OCI-M2 (cell line): ENCODE data around the gene B4GALNT4.
"Not testable (repeated sequence)": the region's sequence is repeated elsewhere in the genome, so short reads cannot be mapped to it uniquely, and the experiment has no call there.

Experiments used
- DNase-seq: peaks from one replicate; lab custom pipeline; 2025; ENCODE audit not compliant: unreplicated experiment; lab: John Stamatoyannopoulos, UW

B4GALNT4 gene

DNA sequence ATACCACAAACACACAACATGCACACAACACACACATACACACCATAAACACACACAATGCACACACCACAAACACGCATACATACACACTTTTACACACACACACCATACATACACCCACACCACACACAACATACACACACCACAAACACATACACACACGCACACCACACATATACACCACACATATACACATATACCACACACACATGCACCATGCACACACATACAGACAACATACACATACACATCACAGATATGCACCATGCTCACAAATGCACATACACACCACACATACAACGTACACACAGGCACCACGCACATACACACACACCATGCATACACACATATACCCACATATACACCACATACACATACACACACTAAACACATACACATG lies 11.7 kb upstream of the B4GALNT4 start:
- no peak for DNase-seq

DNA sequence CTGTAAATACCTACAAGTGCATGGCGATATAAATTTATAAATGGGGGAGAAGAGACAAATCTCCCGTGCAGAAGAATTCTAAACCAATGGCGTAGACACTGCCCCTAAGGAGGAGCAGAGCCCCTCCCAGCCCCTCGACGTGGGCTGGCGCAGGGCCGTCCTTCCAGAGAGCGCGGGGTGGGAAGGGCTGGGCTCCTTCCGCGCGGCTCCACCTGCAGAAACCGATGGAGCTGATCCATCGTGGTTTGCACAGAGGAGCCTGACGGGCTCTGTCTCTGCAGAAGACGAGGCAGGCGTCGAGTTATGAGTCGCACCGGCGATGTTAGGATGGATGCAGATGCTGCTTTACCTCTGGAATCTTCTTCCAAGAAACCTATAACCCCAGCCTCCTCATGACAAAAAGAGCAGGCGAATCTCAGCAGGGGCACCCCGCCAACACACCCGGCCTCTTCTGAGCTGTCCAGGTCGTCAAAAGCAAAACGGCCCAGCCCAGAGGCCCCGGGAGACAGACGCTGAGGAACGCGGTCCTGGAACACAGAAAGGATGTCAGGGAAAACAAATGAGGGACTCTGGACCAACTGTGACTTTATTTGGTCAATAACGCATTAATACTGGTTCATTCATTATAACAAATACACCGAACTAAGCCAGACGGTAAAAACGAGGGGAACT lies 11.0 kb upstream of the B4GALNT4 start:
- no peak for DNase-seq

DNA sequence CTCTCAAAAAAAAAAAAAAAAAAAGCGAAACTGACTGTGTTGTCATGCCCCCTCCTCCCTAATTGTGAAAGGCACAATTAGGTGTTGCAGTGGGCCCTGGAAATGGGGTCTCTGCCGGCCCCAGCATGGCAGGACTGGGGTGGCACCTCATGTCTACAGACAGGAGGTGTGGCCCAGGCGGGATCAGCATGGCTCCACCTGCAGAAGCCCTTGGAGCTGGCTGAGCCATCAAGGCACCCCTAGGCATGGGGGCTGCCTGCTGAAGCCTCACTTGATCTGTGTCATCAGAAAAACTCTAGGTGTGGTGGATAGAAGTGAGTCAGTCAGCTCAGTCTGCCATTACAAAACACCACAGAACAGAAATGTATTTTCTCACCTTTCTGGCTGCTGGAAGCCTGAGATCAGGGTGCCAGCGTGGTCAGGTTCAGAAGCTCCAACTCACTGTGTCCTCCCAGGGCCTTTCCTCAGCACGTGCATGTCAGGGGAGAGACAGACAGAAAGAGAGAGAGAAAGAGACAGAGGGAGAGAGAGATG lies 10.1 kb upstream of the B4GALNT4 start:
- no peak for DNase-seq

DNA sequence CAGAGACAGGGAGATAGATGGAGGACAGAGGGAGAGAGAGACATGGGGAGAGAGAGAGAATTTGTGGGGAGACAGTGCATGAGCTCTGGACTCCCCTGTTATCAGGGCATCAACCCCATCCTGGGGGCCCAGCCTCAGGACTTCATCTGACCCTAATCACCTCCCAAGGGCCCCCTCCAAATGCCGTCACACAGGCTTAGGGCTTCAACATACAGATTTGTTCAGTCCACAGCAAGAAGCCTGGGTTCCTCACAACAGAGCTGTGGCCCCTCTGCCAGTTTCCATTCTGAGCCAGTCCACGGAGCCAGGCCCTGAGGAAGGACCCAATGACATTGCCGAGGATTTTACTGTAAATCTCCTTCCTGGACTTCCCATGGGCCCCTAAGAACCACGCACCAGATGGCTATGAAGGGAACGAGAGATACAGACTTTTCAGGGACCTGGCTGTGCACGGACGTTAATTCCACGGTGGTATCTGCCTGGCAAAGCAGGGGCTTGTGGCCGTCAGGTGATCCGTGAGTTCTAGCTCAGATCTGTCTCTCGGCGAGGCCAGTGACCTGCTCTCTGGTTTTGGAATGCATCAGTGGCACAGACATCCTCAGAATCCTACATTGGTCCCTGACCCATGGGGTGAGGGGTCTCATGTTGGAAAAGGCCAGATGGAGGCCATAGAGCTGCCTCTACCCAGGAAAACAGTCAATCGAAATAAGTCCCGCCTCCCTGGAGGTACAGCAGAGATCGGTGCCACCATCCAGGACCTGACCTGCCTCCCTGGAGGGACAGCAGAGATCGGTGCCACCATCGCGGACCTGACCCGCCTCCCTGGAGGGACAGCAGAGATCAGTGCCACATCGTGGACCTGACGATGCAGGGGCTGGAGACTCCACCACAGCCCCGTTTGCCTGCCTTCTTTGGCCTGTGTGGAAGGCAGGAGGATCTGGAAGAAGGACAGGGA lies 8.7 kb upstream of the B4GALNT4 start:
- DNase-seq, result no peak

DNA sequence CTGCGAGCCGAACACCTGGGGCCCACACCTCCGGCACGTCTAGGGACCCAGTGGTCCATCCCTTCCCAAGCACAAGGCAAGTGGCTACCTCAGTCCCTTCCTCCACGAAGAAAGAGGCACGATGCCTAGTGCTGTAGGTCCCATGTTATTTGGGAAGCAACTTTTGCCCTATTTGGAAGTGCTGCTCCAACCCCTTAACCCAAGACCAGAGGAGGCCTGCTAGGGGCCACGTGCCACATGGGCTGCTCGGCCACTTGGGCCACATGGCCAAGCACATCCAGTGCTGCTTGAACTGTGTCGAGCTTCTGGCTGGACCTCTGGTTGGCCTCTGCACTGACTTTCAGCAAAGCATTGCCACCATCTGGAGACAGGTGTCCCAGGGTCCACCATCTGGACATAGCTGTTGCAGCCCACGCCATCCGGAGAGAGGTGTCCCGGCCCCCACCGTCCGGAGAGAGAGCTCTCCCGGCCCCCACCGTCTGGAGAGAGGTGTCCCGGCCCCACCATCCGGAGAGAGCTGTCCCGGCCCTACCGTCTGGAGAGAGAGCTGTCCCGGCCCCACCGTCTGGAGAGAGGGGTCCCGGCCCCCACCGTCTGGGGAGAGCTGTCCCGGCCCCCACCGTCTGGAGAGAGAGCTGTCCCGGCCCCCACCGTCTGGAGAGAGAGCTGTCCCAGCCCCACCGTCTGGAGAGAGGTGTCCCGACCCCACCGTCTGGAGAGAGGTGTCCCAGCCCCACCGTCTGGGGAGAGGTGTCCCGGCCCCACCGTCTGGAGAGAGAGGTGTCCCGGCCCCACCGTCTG lies 6.5 kb upstream of the B4GALNT4 start:
- no peak for DNase-seq

DNA sequence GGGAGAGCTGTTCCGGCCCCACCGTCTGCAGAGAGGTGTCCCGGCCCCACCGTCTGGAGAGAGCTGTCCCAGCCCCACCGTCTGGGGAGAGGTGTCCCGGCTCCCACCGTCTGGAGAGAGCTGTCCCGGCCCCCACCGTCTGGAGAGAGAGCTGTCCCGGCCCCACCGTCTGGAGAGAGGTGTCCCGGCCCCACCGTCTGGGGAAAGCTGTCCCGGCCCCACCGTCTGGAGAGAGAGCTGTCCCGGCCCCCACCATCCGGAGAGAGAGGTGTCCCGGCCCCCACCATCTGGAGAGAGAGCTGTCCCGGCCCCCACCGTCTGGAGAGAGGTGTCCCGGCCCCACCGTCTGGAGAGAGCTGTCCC lies 5.9 kb upstream of the B4GALNT4 start:
- not testable (repeated sequence) for DNase-seq

DNA sequence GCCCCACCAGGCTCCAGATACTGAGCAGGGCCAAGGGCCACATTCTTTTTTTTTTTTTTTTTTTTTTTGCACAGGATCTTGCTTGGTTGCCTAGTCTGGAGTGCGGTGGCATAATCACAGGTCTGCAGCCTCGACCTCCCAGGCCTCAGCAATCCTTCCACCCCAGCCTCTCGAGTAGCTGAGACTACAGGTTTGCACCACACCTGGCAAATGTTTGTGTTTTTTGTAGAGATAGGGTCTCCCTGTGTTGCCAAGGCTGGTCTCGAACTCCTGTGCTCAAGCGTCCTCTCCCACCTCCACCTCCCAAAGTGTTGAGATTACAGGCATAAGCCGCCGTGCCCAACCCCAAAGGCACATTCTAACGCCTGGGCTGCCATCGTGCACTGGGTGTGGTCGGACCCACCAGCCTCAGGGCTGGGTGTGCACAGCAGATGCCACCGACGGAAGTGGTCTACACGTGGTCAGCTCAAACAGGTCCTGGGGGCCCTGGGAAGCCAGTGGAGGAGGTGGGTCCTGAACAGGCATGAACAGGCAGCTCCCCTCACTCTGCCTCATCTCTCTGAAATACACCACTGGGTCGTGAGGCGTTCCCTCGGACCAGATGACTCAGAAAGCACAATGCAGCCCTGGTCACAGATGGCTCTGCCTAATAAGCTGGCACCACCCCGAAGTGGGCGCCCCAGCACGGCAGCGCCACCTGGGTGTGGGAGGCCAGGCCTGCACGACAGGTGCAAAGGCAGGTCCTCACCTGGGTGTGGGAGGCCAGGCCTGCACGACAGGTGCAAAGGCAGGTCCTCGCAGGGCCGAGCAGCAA lies 5.1 kb upstream of the B4GALNT4 start:
- no peak for DNase-seq

DNA sequence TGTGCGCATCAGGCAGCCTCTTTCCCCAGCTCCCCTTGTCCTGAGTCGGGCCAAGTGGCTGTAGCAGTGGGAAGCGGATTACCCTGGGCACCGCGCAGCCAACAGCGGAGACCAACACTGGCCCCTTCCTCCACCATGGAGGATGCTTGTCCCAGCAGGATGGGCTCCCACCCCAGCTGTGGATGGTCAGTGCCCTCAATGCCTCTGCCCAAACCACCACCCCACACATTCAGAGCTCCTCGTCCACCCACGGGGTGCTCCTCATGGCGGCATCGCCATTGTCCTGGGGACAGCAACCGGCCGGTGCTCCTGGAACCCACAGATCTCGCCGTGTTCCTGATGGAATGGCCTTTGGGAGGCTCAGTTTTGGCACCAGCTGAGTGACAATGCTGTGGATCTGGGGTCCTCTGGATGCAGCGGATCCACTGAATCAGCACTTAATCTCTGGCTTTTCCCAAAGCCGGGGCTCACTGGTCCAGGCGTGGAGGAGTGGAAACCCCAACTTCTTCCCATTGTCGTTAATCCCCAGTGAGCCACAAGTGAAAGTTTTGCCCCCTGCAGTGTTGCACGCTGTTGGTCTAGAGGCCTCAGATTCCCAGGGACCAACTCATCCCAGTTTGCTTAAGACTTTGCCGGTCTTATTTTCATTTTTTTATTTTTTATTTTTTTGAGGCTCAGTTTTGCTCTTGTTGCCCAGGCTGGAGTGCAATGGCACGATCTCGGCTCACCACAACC lies 4.1 kb upstream of the B4GALNT4 start:
- no peak for DNase-seq

DNA sequence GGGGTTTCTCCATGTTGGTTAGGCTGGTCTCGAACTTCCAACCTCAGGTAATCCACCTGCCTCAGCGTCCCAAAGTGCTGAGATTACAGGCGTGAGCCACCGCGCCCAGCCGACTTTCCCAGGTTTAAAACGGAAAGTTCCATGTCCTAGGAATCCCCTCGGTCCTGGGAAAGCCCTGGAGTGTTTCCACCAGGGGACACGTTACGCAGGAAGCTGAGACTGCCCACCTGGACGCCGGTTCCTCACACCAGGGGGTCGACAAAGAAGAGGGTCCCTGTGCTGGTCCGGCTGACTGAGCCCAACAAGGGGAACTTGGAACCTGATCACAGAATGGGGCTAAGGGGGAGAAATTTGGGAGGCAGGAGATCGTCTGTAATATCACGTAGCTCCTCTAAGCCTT lies 3.5 kb upstream of the B4GALNT4 start:
- no peak for DNase-seq

DNA sequence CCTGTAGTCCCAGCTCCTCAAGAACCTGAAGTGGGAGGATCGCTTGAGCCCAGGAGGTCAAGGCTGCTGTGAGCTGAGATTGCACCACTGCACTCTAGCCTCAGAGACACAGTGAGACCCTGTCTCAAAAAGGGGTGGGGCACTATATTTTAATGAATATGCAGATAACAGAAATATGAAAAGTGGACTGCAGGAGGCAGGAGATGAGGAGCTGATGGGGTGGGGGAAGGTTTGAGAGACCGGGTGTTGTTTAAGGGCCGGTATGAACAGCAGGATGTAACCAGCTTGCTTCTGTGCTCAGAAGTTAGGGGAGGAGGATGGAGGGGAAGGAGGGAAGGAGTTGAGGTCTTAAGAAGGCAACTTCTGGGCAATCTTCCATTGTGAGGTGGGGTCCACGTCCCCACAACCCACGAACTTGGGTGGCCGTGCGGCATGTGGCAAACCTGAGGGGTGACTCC lies 1.3 kb upstream of the B4GALNT4 start:
- DNase-seq, result no peak

DNA sequence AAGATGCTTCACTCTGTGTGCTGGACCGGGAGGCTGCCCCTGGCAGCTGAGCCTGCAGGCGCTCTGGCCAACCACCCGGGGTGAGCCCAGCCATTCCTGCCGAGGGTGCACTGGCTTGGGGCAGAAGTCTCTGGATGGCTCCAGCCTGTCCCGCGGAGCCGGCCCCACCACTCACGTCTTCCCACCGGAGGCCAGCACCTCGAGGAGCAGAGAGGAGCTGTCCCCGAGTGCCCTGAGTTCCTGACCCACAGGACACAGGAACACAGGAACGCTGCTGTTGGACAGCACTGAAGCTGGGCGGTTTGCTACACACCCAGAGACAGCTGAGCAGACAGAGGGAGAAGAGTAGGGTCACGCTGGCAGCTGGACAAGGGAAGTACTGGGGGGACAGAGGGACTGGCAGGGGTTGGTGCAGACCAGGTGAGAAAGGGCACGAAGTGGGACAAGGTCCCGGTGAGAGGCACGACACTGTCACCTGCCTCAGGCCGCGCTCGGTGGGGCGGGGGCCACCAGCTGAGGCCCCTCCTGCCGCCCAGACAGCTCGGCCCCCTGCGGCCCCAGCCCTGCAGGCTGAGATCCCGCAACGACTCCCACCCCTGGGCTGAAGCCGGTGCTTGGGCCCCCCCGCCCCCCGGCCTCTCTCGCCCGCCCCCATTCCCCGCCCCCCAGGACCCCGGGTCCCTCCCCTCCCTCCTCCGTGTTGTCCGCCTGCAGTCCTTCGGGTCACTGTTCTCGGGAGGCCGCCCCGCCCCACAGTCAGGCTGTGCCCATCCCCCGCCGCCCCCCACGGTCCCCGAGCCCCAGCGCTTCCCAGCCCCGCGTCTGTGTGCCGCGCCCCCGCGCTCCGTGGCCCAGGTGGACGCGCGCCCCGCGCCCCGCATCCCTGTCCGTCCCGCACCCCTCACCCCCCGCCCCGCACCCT lies 624 bp upstream of the B4GALNT4 start:
- DNase-seq, result no peak

DNA sequence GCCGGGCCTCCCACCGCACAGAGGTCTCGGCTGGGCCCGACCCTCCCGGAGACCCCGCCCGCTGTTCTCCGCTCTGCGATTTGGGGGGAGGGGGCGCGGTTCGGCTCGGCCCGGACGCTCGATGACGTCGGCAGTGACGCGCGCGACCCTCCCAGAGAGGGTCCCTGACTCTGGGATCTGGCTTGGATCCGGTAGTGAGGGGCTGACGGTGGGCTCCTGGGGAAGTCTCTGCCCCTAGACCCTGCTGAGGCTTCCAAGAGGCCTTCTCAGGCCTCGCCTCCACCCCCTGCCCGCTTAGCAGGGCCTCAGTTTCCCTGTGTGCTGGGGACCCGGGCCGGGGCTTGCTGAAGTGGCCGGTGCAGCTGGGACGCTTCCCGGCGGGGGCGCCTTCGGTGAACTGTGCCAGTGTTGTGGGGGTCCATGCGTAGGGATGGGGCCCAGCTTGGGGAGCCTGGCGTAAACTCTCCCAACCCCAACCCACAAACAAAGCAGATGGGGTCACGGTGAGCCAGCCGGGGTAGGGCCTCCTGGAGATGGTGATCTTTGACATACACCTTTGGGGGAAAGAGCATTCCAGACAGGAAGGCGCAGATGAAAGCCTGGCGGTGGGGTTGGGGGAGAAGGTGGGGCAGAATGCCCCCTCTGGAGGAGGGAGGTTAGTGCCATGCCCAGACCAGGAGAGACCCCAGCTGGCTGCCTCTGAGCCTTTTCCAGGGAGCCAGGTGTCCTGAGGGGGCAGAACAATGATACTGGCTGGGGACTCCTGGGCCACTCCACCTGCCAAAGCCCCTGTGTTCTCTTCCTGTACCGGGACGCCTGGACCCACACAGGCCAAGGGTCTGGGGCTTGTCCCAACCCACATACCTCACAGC lies 1.0 kb downstream of the B4GALNT4 start:
- DNase-seq, result no peak

DNA sequence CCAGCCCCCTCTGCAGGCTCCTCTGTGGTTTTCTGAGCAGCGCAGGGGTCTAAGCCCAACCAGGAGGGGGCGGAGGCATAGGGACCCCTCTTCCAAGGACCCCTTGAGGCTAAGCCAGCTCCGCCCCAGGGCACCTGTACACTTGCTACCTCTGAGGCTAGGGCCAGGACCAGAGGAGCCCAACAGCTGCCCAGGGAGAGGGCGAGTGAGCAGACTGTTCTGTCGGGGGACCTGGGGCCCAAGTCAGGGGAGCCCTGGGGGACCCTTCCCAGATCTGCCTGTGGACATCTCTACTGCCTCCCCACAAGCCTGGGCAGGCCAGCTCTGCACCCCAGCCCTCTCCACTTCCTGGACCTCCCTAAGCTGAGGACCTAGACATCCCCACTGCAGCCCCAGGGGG lies 1.8 kb downstream of the B4GALNT4 start:
- no peak for DNase-seq

DNA sequence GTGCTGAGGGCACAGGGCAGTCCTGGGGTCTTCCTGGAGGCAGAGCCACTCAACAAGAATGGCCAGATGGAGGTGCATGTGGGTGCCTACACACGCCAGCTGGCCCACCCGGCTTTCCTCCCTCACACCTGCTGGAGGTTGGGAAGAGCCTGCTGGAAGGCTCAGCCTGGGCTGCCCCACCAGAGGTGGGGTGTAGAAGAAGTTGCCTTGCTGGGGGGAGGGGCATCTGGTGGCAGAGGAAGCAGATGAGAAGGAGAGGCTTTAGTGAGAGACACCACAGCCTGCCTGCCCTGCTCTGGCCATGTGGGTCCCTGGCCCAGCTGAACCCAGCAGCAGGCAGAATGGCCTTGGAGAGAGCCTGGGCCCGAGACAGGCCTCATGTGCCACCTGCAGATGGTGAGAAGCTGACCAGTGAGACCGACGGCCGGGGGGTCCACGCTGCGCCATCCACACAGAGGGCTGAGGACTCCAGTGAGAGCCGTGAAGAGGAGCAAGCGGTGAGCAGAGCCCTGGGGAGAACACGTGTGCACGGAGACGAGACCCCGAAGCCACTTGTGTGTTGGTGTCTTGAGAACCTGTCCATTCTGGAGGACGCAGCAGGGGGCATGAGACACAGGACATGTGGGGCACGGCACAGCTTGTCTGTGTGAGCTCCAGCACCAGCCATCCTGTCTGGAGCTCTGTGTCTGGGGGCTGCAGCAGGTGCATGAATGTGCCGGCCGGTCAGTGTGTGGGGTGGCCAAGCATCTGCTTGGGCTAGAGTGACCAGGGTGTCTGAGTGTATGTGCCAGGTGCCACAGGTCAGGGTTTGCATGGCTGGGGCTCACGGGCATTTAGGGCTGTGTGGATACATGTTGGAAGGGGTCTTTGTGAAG lies 2.7 kb downstream of the B4GALNT4 start:
- DNase-seq, result no peak

DNA sequence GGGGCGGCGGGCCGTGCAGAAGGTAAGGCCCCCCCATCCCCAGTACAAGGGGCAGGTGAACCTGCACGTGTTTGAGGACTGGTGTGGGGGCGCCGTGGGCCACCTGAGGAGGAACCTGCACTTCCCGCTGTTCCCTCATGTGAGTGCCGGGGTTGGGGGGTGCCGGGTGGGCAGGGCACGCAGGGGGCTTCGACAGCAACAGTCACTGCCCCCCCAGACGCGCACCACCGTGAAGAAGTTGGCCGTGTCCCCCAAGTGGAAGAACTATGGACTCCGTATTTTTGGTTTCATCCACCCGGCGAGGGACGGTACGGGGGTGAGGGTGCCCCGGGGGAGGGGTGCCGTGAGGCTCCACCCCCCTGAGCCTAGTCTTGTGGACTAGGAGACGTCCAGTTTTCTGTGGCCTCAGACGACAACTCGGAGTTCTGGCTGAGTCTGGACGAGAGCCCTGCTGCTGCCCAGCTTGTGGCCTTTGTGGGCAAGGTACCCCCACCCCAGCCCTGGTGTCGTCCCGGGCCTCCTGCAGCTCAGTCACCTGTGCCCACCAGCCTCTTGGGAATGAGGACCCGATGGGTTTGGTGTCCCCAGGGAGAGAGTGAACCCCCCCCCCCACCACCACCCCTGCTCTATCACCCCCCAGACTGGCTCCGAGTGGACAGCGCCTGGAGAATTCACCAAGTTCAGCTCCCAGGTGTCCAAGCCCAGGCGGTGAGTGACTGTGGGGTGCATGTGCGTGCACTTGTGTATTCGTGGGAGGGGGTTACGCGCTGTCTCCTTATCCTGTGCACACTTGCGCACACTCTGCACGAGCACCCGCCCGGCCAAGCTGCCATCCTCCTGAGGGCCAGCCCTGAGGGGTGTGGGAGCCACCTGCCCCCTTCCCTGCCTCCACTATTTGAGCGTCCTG lies 3.8 kb downstream of the B4GALNT4 start:
- no peak for DNase-seq
